Measurements from ENCODE around the gene AKIRIN2.
A peak's percentile ranks its signal among the peaks of the same experiment; 100 is the strongest.

DNA sequence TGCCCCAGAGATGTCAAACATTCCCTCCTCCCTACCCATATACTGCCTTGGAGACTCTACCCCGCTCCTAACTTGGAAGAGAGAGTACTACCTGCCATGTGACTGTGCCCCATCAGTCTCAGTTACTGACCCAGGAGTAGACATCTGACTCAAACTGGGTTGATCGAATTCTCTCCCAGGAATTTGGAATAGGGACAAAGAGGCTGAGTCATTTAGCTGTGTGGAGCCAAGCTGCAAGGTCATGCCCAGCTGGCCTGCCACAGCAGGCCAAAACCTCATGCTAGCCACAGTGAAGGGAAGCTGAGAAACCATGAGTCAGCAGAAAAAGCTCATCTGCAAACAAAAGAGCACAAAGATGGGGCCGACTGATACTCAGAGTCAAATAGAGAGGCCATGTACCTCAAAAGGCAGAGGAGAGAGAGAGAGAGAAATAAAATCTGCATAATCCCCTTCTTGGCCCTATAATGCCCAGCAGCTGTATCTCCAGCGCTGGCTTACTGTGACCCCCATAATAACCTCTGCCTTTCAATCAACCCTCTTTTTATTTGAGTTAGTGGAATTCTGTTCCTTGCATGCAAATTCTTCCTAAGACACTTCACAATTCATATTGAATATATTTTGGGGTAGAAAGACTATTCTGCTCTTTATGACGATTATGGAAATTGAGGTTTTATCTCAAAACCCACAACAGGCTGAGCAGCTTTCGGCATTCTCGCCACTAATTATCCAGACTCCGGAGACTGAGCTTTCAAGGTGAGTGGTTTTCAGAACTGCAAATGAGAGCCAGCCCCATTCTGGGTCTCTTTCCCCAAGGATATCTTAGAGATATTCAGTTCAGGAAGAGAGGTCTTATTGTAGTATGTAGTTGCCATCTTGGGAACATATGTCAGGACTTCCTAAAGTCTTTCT lies 21.4 kb upstream of the AKIRIN2 start:
- TF ChIP-seq GATA1 (IDR thresholded peaks at IDR 0.05; ENCODE audit: low read depth, low read length) (peak; percentile 73), POLR2A (IDR thresholded peaks at IDR 0.05; ENCODE audit: low read length) (no peak)
